ENCODE measurements around the gene ACYP2.

GRCh38 chr2:54166121-54166773 is 50.8 kb downstream of the ACYP2 start:
- TF ChIP-seq POLR2A (IDR thresholded peaks at IDR 0.05; ENCODE audit: low read length): no peak
- no peak for TF ChIP-seq GATA1 (IDR thresholded peaks at IDR 0.05; ENCODE audit: low read depth, low read length)
